ENCODE data around the gene LRRC38. TPM values are rescaled to one million over a fixed set of nuclear protein-coding genes. Genes with fewer than 3 reads are reported as not detected.

Gene LRRC38
- total RNA-seq, 1 donor from 2014 or later: not detected

DNA sequence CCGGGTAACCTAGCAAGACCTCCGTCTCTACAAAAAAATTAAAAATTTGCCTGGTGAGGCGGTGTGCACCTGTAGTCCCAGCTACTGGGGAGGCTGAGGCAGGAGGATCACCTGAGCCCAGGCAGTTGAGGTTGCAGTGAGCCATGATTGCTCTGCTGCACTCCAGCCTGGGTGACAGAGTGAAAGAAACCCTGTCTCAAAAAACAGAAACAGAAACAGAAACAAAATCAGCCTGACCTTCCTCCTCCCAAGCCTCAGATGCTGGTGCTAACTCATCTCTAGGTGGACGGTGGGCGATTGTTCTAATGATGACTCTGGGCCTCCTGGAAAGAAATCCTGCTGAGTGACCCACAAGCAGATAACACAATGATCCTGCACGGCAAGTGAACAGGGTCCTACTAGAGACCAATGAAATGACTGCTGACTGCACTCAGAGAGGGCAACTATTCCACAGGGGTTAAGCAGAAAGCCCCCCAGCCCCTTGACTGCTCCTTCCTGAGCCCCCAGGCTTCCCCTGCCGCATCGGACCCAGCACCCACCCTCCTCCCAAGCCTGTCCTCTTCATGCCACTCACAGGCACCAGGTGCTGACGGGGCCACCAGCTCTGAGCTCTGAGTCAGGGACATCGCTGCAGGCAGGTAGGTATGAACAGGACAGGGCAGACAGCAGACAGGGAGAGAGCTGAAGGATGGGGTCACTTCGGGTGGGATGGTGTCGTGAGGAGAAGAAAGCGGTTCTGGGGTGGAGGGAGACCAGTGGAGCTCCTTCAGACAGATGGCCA, 27.8 kb upstream of the LRRC38 start:
- Mint-ChIP-seq H3K4me1 (ENCODE audit: low read depth) (no peaks in the 10 kb centered on the region), H3K9me3 (no peaks in the 10 kb centered on the region), H3K27me3 (ENCODE audit: insufficient read depth) (peaks cover 1% of the 10 kb centered on the region), H3K27ac (no peak overlapping the region), H3K4me3 (no peak overlapping the region), H3K36me3 (ENCODE audit: low read depth) (no peaks in the 10 kb centered on the region)
- no peak for DNase-seq (ENCODE audit: low spot score)
- intact Hi-C loops (cut with micrococcal nuclease): no loop called here

GRCh38 chr1:13540866-13541265, 27.1 kb upstream of the LRRC38 start:
- H3K4me3 Mint-ChIP-seq: no peak overlapping the region
- peaks cover 3% of the 10 kb centered on the region for H3K27me3 Mint-ChIP-seq (ENCODE audit: insufficient read depth)
- DNase-seq (ENCODE audit: low spot score): no peak
- no peaks in the 10 kb centered on the region for H3K4me1 Mint-ChIP-seq (ENCODE audit: low read depth)
- intact Hi-C loops (cut with micrococcal nuclease): no loop called here
- H3K9me3 Mint-ChIP-seq: no peaks in the 10 kb centered on the region
- H3K36me3 Mint-ChIP-seq (ENCODE audit: low read depth): no peaks in the 10 kb centered on the region
- H3K27ac Mint-ChIP-seq: no peak overlapping the region

DNA sequence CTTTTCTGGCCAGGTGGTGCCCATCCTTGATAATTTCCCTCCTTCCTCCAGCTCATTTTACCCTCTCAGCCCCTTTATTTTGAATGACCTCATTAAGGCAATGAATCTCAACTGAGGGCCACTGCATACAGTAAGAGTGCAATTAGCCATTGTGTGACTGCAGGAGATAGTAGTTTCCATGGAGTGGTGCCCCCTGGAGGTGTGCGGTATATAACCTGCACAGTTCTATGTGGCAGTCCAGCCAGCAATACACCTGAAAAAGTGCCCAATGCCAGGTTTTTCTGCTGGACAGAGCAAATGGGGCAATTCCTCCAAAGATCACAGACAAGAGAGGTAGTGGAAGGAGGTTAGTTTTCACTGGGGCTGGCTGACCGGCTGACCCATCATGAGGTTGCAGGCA, 25.9 kb upstream of the LRRC38 start:
- H3K27me3 Mint-ChIP-seq (ENCODE audit: insufficient read depth): peaks cover 3% of the 10 kb centered on the region
- H3K4me3 Mint-ChIP-seq: no peak overlapping the region
- no peaks in the 10 kb centered on the region for H3K9me3 Mint-ChIP-seq
- H3K4me1 Mint-ChIP-seq (ENCODE audit: low read depth): no peaks in the 10 kb centered on the region
- H3K36me3 Mint-ChIP-seq (ENCODE audit: low read depth): no peaks in the 10 kb centered on the region
- intact Hi-C loops (cut with micrococcal nuclease): no loop called here
- DNase-seq (ENCODE audit: low spot score): no peak
- no peak overlapping the region for H3K27ac Mint-ChIP-seq

- Mint-ChIP-seq H3K27me3 (ENCODE audit: insufficient read depth) (peaks cover 3% of the 10 kb centered on the region), H3K4me1 (ENCODE audit: low read depth) (no peaks in the 10 kb centered on the region), H3K36me3 (ENCODE audit: low read depth) (no peaks in the 10 kb centered on the region), H3K4me3 (no peak overlapping the region), H3K27ac (no peak overlapping the region), H3K9me3 (no peaks in the 10 kb centered on the region)
- intact Hi-C loops (cut with micrococcal nuclease): no loop called here
- no peak for DNase-seq (ENCODE audit: low spot score)
Observed at GRCh38 chr1:13538832-13539231, 25.0 kb upstream of the LRRC38 start.

DNA sequence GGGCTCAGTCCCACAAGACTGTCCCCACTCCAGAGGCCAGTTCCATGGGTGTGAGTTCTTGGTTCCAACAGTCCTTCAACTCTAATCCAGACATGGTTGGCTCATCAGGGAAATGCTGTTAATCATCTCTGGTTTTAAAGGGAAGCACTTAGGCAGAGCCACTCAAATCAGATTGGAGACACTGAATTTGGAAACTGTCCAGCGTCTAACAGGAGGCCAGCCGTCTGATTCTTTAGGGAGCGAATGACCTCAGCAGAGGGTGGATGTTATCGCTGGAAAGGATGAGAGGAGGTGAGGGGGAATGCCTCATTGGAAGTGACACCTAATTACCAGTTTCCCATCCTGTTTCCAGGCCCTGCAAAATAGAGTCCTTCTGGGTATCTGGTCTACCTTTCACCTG, 22.8 kb upstream of the LRRC38 start:
- Mint-ChIP-seq H3K36me3 (ENCODE audit: low read depth) (no peaks in the 10 kb centered on the region), H3K9me3 (no peaks in the 10 kb centered on the region), H3K4me3 (no peak overlapping the region), H3K27ac (no peak overlapping the region), H3K4me1 (ENCODE audit: low read depth) (no peaks in the 10 kb centered on the region), H3K27me3 (ENCODE audit: insufficient read depth) (peaks cover 3% of the 10 kb centered on the region)
- intact Hi-C loops (cut with micrococcal nuclease): no loop called here
- no peak for DNase-seq (ENCODE audit: low spot score)

DNA sequence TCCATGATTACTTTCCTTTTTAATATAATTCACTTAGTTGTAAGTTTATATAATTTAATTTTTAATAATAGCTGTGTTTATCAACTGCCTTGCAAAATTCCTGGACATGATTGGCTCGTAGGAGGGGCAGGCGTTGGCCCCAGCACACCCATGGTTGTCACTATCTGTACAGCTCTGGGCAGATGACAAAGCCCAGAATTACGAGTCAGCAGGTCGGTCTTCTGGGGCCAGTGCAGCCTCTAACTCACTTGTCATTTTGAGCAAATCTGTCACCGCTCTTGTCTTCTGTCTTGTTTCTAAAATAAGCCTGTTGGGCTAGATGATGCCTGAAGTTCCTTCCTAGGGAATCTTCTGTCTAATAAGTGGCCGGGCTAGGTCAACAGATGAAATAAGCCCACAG, 21.4 kb upstream of the LRRC38 start:
- no peak overlapping the region for H3K27ac Mint-ChIP-seq
- no peak for DNase-seq (ENCODE audit: low spot score)
- intact Hi-C loops (cut with micrococcal nuclease): no loop called here
- H3K4me1 Mint-ChIP-seq (ENCODE audit: low read depth): no peaks in the 10 kb centered on the region
- peaks cover 3% of the 10 kb centered on the region for H3K27me3 Mint-ChIP-seq (ENCODE audit: insufficient read depth)
- H3K36me3 Mint-ChIP-seq (ENCODE audit: low read depth): no peaks in the 10 kb centered on the region
- no peak overlapping the region for H3K4me3 Mint-ChIP-seq
- no peaks in the 10 kb centered on the region for H3K9me3 Mint-ChIP-seq

GRCh38 chr1:13528320-13528719, 14.5 kb upstream of the LRRC38 start:
- intact Hi-C loops (cut with micrococcal nuclease): no loop called here
- DNase-seq (ENCODE audit: low spot score): no peak
- no peaks in the 10 kb centered on the region for H3K9me3 Mint-ChIP-seq

DNA sequence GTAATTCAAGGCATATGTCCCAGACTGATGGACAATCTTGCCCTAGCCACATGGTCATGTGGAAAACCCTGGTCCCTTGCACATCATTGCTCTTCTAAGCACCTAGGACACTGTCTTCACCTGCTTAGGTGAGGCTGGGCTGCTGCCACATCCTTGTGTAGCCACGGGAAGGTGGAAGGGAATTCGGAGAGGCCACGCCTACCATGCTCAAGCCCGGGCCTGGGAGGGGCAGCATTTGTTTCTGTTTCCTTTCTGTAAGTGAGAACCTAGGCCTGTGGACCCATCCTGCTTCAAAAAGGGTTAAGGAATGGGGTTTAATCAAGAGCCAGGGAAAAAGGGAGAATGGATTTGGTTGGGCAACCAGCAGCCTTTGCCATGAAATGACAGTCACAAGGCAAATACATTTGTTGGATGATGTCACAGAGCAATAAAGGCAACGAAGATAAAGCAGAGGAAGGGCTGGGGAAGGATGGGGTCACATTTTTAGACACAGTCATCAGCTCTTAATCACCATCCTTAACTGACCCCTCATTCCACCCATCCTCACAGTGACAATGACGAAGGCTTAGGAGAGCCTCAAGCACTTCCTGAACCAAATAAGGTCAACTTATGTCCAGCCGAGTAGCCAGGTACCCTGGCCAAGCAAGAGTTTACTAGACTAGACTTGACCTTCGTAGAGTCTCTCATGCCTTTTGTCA, 10.1 kb upstream of the LRRC38 start:
- no peak overlapping the region for H3K27ac Mint-ChIP-seq
- no peaks in the 10 kb centered on the region for H3K4me1 Mint-ChIP-seq (ENCODE audit: low read depth)
- DNase-seq (ENCODE audit: low spot score): no peak
- no peak overlapping the region for H3K4me3 Mint-ChIP-seq
- peaks cover 11% of the 10 kb centered on the region for H3K9me3 Mint-ChIP-seq
- intact Hi-C loops (cut with micrococcal nuclease): no loop called here
- H3K36me3 Mint-ChIP-seq (ENCODE audit: low read depth): no peaks in the 10 kb centered on the region
- peaks cover 1% of the 10 kb centered on the region for H3K27me3 Mint-ChIP-seq (ENCODE audit: insufficient read depth)

More at GRCh38 chr1:13528320-13528719, 14.5 kb upstream of the LRRC38 start:
- Mint-ChIP-seq H3K27ac (no peak overlapping the region), H3K4me1 (ENCODE audit: low read depth) (no peaks in the 10 kb centered on the region), H3K36me3 (ENCODE audit: low read depth) (no peaks in the 10 kb centered on the region), H3K27me3 (ENCODE audit: insufficient read depth) (peaks cover 1% of the 10 kb centered on the region), H3K4me3 (no peak overlapping the region)

DNA sequence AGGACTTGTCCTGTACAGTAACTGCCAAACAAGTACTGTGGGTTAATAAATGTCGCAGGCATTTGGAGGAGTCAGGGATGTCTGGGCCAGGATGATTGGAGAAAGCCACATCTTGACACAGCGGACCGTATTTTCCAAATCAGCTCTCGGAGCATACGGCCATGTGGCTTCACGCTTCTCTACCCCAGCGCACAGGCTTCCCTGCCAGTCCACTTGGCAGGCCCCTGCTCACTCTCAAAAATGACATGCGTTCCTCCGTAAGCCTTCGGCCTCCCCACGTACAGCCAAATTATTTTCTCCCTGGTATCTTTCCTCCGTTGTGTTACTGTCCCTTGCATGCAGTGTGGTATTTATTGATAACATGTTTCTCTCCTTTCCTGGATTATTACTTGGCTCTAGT, 7.2 kb upstream of the LRRC38 start:
- Mint-ChIP-seq H3K27ac (no peak overlapping the region), H3K27me3 (ENCODE audit: insufficient read depth) (peaks cover 2% of the 10 kb centered on the region), H3K4me3 (no peak overlapping the region), H3K9me3 (peaks cover 11% of the 10 kb centered on the region), H3K4me1 (ENCODE audit: low read depth) (no peaks in the 10 kb centered on the region), H3K36me3 (ENCODE audit: low read depth) (no peaks in the 10 kb centered on the region)
- intact Hi-C loops (cut with micrococcal nuclease): no loop called here
- DNase-seq (ENCODE audit: low spot score): no peak

DNA sequence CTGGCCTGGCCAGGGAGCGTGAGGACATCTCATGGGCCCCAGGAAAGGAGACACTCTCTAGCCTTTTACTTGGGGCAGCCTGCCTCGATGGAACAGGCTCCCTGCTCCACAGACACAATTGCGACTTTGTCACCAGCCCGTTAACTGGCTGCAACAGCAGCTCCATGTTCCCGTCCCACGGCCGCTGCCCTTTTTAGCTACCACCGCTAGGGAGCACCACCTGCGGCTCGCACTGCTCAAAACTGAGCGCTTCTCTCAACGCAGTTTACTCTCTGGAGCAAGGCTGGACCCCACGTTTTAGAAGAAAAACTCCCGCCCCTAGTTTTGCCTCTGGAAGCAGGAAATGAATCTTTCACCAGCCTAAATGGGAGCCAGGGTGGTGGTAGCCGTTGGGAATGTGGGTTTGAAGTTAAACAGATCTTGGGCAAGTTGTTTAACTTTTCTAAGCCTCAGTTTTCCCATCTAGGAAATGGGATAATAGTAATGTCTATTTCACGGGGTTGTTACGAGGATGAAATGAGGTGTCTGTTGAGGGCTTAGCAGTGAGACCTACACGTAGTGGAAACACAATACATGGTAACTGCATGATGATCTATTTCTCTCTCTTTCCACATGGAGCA, 3.5 kb upstream of the LRRC38 start:
- Mint-ChIP-seq H3K4me3 (no peak overlapping the region), H3K9me3 (peaks cover 11% of the 10 kb centered on the region), H3K4me1 (ENCODE audit: low read depth) (no peaks in the 10 kb centered on the region), H3K36me3 (ENCODE audit: low read depth) (no peaks in the 10 kb centered on the region), H3K27ac (no peak overlapping the region), H3K27me3 (ENCODE audit: insufficient read depth) (peaks cover 19% of the 10 kb centered on the region)
- DNase-seq (ENCODE audit: low spot score): no peak
- intact Hi-C loops (cut with micrococcal nuclease): loop anchor here (5.0 kb wide), 1 partner anchor 445 kb away; no protein-coding TSS in a partner anchor

GRCh38 chr1:13516606-13517005, 2.8 kb upstream of the LRRC38 start:
- peaks cover 11% of the 10 kb centered on the region for H3K9me3 Mint-ChIP-seq

DNA sequence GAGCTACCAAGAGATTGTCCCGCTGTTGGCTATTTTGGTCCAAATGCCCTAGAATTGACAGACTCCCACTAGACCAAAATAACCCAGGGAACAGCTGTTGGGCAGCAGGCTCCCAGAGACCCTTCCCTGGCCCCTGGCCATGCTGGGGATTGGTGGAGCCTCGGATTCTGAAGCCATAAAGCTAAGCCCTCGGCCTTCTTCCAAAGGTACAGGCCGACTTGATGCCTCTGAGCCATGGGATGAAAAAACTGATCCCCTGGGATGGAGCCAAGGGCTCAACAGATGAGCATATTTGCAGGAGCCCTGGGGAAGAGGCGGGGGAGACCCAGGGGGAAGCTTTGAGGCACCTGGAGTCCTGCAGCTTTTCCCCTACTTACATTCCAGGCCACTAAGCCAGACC, 1.0 kb upstream of the LRRC38 start:
- no peak overlapping the region for H3K4me3 Mint-ChIP-seq
- no peaks in the 10 kb centered on the region for H3K4me1 Mint-ChIP-seq (ENCODE audit: low read depth)
- H3K36me3 Mint-ChIP-seq (ENCODE audit: low read depth): no peaks in the 10 kb centered on the region
- no peak for DNase-seq (ENCODE audit: low spot score)
- intact Hi-C loops (cut with micrococcal nuclease): loop anchor here (5.0 kb wide), 1 partner anchor 447 kb away; no protein-coding TSS in a partner anchor
- H3K9me3 Mint-ChIP-seq: peaks cover 6% of the 10 kb centered on the region
- H3K27ac Mint-ChIP-seq: no peak overlapping the region
- H3K27me3 Mint-ChIP-seq (ENCODE audit: insufficient read depth): peaks cover 23% of the 10 kb centered on the region

More at GRCh38 chr1:13516606-13517005, 2.8 kb upstream of the LRRC38 start:
- no peaks in the 10 kb centered on the region for H3K4me1 Mint-ChIP-seq (ENCODE audit: low read depth)
- intact Hi-C loops (cut with micrococcal nuclease): loop anchor here (5.0 kb wide), 1 partner anchor 446 kb away; no protein-coding TSS in a partner anchor
- DNase-seq (ENCODE audit: low spot score): no peak
- no peak overlapping the region for H3K4me3 Mint-ChIP-seq
- no peak overlapping the region for H3K27ac Mint-ChIP-seq
- no peaks in the 10 kb centered on the region for H3K36me3 Mint-ChIP-seq (ENCODE audit: low read depth)
- H3K27me3 Mint-ChIP-seq (ENCODE audit: insufficient read depth): peaks cover 22% of the 10 kb centered on the region

Measured in activated T-helper 1 cell treated with anti-CD3 and anti-CD28 coated beads, Interleukin-12 subunit alpha, Interleukin-12 subunit beta, Interleukin-2, Interleukin-4 antibody, amounts not matched to agents 30 ng/mL and 10 ng/mL and 1 ng/mL, durations not matched to agents 14 hours and 24 hours and 36 hours (primary cell).